ENCODE data around the gene MYBPHL. TPM values are rescaled to one million over a fixed set of nuclear protein-coding genes. Genes with fewer than 3 reads are reported as not detected.

Gene MYBPHL
- total and polyA plus RNA-seq, 5 donors from 2014 or later, result not detected

GRCh38 chr1:109283748-109284600 is 22.8 kb downstream of the MYBPHL start:
- H3K27ac Mint-ChIP-seq, result peak overlapping the region; percentile 26 to 89 (median 73)
- H3K4me1 Mint-ChIP-seq, result peaks cover 2 to 33% (median 18%) of the 10 kb centered on the region in 4 donors
- Histone ChIP-seq H3K27ac (ENCODE audit: insufficient read depth, low read length, poor library complexity, severe bottlenecking) (peak overlapping the region; percentile 68), H3K27me3 (ENCODE audit: control insufficient read depth, insufficient read depth, low read length) (no peaks in the 10 kb centered on the region), H3K4me3 (ENCODE audit: low read depth, low read length) (peak overlapping the region; percentile 96), H3K36me3 (ENCODE audit: control insufficient read depth, insufficient read depth, low read length) (no peaks in the 10 kb centered on the region), H3K4me1 (ENCODE audit: control insufficient read depth, insufficient read depth, low read length, poor library complexity, severe bottlenecking) (peaks cover 16% of the 10 kb centered on the region), H3K9me3 (ENCODE audit: control insufficient read depth in 2 of 2, low read length in 2 of 2) (no peaks in the 10 kb centered on the region)
- peak overlapping the region; percentile 91 to 98 (median 95) for H3K4me3 Mint-ChIP-seq
- H3K36me3 Mint-ChIP-seq, result no peaks in the 10 kb centered on the region
- DNase-seq (no peak), ATAC-seq (ENCODE audit: low read depth in 2 of 2) (no peak)
- no peaks in the 10 kb centered on the region for H3K9me3 Mint-ChIP-seq
- H3K27me3 Mint-ChIP-seq, result peaks cover 13% of the 10 kb centered on the region

- no peaks in the 10 kb centered on the region for H3K36me3 ChIP-seq (ENCODE audit: control insufficient read depth, insufficient read depth, low read length)
- H3K36me3 Mint-ChIP-seq, result no peaks in the 10 kb centered on the region
- peak within 1 kb of the TSS; percentile 96 for H3K4me3 ChIP-seq (ENCODE audit: low read depth, low read length)
- no peaks in the 10 kb centered on the region for H3K27me3 ChIP-seq (ENCODE audit: control insufficient read depth, insufficient read depth, low read length)
- DNase-seq (peak; percentile 87 to 92 (median 89)), ATAC-seq (ENCODE audit: low read depth in 2 of 2) (peak; percentile 95 to 98)
- peaks cover 16% of the 10 kb centered on the region for H3K4me1 ChIP-seq (ENCODE audit: control insufficient read depth, insufficient read depth, low read length, poor library complexity, severe bottlenecking)
- peak within 1 kb of the TSS; percentile 73 to 92 (median 89) for H3K27ac Mint-ChIP-seq
- H3K27me3 Mint-ChIP-seq, result peaks cover 6% of the 10 kb centered on the region
- peak within 1 kb of the TSS; percentile 68 for H3K27ac ChIP-seq (ENCODE audit: insufficient read depth, low read length, poor library complexity, severe bottlenecking)
- no peaks in the 10 kb centered on the region for H3K9me3 Mint-ChIP-seq
- peak within 1 kb of the TSS; percentile 91 to 98 (median 95) for H3K4me3 Mint-ChIP-seq
- peaks cover 2 to 33% (median 18%) of the 10 kb centered on the region in 4 donors for H3K4me1 Mint-ChIP-seq
- H3K9me3 ChIP-seq (ENCODE audit: control insufficient read depth in 2 of 2, low read length in 2 of 2), result no peaks in the 10 kb centered on the region
These were observed 23.7 kb downstream of the MYBPHL start, which contains the start of gene PSRC1 for GRCh38 chr1:109282952-109283747. Gene PSRC1, minus strand, starts transcription at chr1:109283145.

- Mint-ChIP-seq H3K27ac (peak overlapping the region in 2 of 3 donors; percentile 73 to 89), H3K36me3 (no peaks in the 10 kb centered on the region), H3K4me1 (peaks cover 2 to 34% (median 18%) of the 10 kb centered on the region in 4 donors), H3K4me3 (peak overlapping the region; percentile 91 to 98 (median 95)), H3K27me3 (peaks cover under 1% of the 10 kb centered on the region), H3K9me3 (no peaks in the 10 kb centered on the region)
- Histone ChIP-seq H3K9me3 (ENCODE audit: control insufficient read depth in 2 of 2, low read length in 2 of 2) (no peaks in the 10 kb centered on the region), H3K4me3 (ENCODE audit: low read depth, low read length) (peak overlapping the region; percentile 96), H3K36me3 (ENCODE audit: control insufficient read depth, insufficient read depth, low read length) (no peaks in the 10 kb centered on the region), H3K4me1 (ENCODE audit: control insufficient read depth, insufficient read depth, low read length, poor library complexity, severe bottlenecking) (peaks cover 16% of the 10 kb centered on the region), H3K27ac (ENCODE audit: insufficient read depth, low read length, poor library complexity, severe bottlenecking) (no peak overlapping the region), H3K27me3 (ENCODE audit: control insufficient read depth, insufficient read depth, low read length) (no peaks in the 10 kb centered on the region)
- ATAC-seq (ENCODE audit: low read depth in 2 of 2), result no peak
- no peak for DNase-seq
These were observed 24.3 kb downstream of the MYBPHL start for GRCh38 chr1:109282497-109282951.

DNA sequence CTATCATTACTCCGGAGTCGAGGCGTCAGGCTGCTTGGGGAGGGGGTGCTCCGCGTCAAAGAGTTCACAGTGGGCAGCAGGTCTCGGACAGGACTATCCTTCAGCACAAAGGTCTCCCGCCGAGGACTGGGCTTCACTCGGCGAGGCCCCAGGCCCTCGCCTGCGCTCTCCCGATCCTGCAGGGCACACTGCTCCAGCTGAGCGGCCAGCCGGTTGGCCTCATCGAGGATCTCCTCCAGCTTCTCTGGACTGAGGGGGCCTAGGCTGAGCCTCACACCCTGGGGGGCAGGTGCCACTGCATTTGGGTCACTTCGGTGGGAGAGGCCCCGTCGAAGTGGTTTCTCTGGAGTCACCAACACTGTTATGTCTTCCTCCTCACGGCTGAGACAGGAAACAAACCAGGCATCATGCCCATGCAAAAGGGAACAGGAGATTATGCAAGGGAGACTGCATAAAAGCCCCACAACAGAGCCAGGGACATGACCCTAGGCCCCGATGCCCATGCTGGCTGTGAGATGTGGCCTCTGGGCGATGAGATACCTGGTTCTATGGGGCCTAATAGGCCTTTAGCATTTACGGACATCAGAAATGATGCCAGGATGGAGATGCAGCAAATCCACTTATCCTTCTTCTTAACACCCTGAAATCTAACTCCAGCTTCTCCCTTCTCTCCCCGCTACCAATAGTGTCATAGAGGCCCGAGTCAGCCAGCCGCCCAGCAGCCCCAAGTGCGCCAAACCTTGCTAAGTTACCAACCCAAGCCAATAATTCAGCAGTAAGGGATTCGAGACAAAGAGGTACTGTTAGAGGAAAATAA is 24.9 kb downstream of the MYBPHL start:
- H3K9me3 ChIP-seq (ENCODE audit: control insufficient read depth in 2 of 2, low read length in 2 of 2), result no peaks in the 10 kb centered on the region
- Mint-ChIP-seq H3K36me3 (no peaks in the 10 kb centered on the region), H3K4me1 (peaks cover 5 to 39% (median 21%) of the 10 kb centered on the region in 4 donors), H3K27ac (peak overlapping the region in 1 of 3 donors; percentile 52), H3K4me3 (peak overlapping the region; percentile 91 to 98 (median 95)), H3K9me3 (no peaks in the 10 kb centered on the region), H3K27me3 (no peaks in the 10 kb centered on the region)
- H3K36me3 ChIP-seq (ENCODE audit: control insufficient read depth, insufficient read depth, low read length), result no peaks in the 10 kb centered on the region
- peaks cover 16% of the 10 kb centered on the region for H3K4me1 ChIP-seq (ENCODE audit: control insufficient read depth, insufficient read depth, low read length, poor library complexity, severe bottlenecking)
- ATAC-seq (ENCODE audit: low read depth in 2 of 2) (no peak), DNase-seq (no peak)
- no peaks in the 10 kb centered on the region for H3K27me3 ChIP-seq (ENCODE audit: control insufficient read depth, insufficient read depth, low read length)
- peak overlapping the region; percentile 96 for H3K4me3 ChIP-seq (ENCODE audit: low read depth, low read length)
- no peak overlapping the region for H3K27ac ChIP-seq (ENCODE audit: insufficient read depth, low read length, poor library complexity, severe bottlenecking)

DNA sequence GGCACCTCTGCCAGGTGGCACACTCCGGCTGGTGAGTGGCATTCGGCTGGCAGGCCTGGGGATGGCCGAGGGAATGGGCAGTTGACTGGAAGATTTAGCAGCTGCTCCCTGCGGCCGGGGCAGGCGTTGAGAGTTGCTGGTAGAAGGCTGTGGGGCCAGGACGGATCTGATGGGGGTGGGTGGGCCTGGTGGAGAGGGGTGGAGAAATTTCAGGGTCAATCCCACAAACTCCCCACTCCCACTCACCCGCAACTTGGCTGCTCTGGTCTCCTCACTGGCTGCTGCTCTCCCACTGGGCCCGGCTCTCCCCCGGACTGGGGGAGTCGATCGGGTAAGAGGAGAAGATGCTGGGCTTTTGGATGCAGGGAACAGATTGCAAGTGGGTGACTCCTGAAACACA is 25.9 kb downstream of the MYBPHL start:
- Histone ChIP-seq H3K9me3 (ENCODE audit: control insufficient read depth in 2 of 2, low read length in 2 of 2) (no peaks in the 10 kb centered on the region), H3K36me3 (ENCODE audit: control insufficient read depth, insufficient read depth, low read length) (no peaks in the 10 kb centered on the region), H3K27me3 (ENCODE audit: control insufficient read depth, insufficient read depth, low read length) (no peaks in the 10 kb centered on the region), H3K4me1 (ENCODE audit: control insufficient read depth, insufficient read depth, low read length, poor library complexity, severe bottlenecking) (peaks cover 16% of the 10 kb centered on the region), H3K27ac (ENCODE audit: insufficient read depth, low read length, poor library complexity, severe bottlenecking) (no peak overlapping the region), H3K4me3 (ENCODE audit: low read depth, low read length) (no peak overlapping the region)
- Mint-ChIP-seq H3K36me3 (no peaks in the 10 kb centered on the region), H3K4me3 (peak overlapping the region in 1 of 4 donors; percentile 34), H3K9me3 (no peaks in the 10 kb centered on the region), H3K27ac (no peak overlapping the region), H3K4me1 (peaks cover 5 to 33% (median 21%) of the 10 kb centered on the region in 4 donors), H3K27me3 (no peaks in the 10 kb centered on the region)
- DNase-seq, result no peak
- ATAC-seq (ENCODE audit: low read depth in 2 of 2), result no peak

GRCh38 chr1:109279615-109280278 is 27.1 kb downstream of the MYBPHL start:
- peak overlapping the region in 1 of 3 donors; percentile 44 for H3K27ac Mint-ChIP-seq
- no peak for ATAC-seq (ENCODE audit: low read depth in 2 of 2)
- peaks cover 5 to 31% (median 21%) of the 10 kb centered on the region in 4 donors for H3K4me1 Mint-ChIP-seq
- H3K36me3 Mint-ChIP-seq, result no peaks in the 10 kb centered on the region
- no peaks in the 10 kb centered on the region for H3K27me3 ChIP-seq (ENCODE audit: control insufficient read depth, insufficient read depth, low read length)
- H3K4me3 Mint-ChIP-seq, result peak overlapping the region in 1 of 4 donors; percentile 56
- H3K27me3 Mint-ChIP-seq, result no peaks in the 10 kb centered on the region
- H3K9me3 ChIP-seq (ENCODE audit: control insufficient read depth in 2 of 2, low read length in 2 of 2), result no peaks in the 10 kb centered on the region
- no peaks in the 10 kb centered on the region for H3K36me3 ChIP-seq (ENCODE audit: control insufficient read depth, insufficient read depth, low read length)
- peaks cover 16% of the 10 kb centered on the region for H3K4me1 ChIP-seq (ENCODE audit: control insufficient read depth, insufficient read depth, low read length, poor library complexity, severe bottlenecking)
- no peak overlapping the region for H3K27ac ChIP-seq (ENCODE audit: insufficient read depth, low read length, poor library complexity, severe bottlenecking)
- no peaks in the 10 kb centered on the region for H3K9me3 Mint-ChIP-seq
- H3K4me3 ChIP-seq (ENCODE audit: low read depth, low read length), result no peak overlapping the region
- no peak for DNase-seq

All from CD4-positive, CD25-positive, alpha-beta regulatory T cell (primary cell).